Coronary artery (tissue), 2 donors: Measurements from ENCODE around the gene IGSF8.
A peak's percentile ranks its signal among the peaks of the same experiment; 100 is the strongest.

ENCODE experiments used
- DNase-seq: peaks from one replicate; pipeline ENCODE4 v3.0.0-alpha.2; 2017; ENCODE audit warnings: low spot score
- H3K27ac ChIP-seq, 2 donors: fragments of 200-600 bp; sonication (generic); one replicate each; pipeline ENCODE4 v1.5.1; 2016 to 2019
- H3K4me3 ChIP-seq: fragments of 200-600 bp; sonication (generic); 2 replicates; pipeline ENCODE4 v1.5.1; 2016; ENCODE audit warnings: mild to moderate bottlenecking, moderate library complexity
- CTCF ChIP-seq: fragments of 200-600 bp; sonication (generic); IDR thresholded peaks from one replicate; pipeline ENCODE4 v1.5.1; 2019; ENCODE audit warnings: antibody characterized with exemption

Gene IGSF8

DNA sequence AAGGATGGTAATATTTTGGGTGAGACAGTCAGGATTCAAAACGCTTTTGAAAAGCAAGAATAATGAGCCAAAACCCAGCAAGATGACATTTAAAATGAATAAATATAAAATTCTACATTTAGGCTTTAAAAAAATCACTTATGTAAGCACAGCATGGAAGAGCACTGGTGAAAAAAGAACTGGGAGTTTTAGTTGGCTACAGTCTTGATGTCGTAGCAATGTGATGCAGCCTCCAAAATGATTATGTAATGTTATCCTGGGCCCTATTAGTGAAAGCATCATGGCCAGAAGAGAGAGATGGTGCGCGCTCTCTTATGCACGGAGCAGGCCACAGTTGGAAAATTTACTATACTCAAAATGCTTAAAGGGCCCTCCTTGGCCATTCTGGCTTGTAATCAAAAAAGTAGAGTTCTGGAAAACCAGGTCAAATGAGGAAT lies 11.9 kb downstream of the IGSF8 start:
- H3K4me3 ChIP-seq = no peak overlapping the region
- no peak for DNase-seq
- no peak for TF ChIP-seq CTCF
- H3K27ac ChIP-seq = peak overlapping the region; percentile 81 to 87

- peak; percentile 83 for TF ChIP-seq CTCF
- H3K4me3 ChIP-seq = peak overlapping the region; percentile 15
- H3K27ac ChIP-seq = peak overlapping the region; percentile 81 to 87
- no peak for DNase-seq
Measured at GRCh38 chr1:160085686-160086455, 12.5 kb downstream of the IGSF8 start.

DNA sequence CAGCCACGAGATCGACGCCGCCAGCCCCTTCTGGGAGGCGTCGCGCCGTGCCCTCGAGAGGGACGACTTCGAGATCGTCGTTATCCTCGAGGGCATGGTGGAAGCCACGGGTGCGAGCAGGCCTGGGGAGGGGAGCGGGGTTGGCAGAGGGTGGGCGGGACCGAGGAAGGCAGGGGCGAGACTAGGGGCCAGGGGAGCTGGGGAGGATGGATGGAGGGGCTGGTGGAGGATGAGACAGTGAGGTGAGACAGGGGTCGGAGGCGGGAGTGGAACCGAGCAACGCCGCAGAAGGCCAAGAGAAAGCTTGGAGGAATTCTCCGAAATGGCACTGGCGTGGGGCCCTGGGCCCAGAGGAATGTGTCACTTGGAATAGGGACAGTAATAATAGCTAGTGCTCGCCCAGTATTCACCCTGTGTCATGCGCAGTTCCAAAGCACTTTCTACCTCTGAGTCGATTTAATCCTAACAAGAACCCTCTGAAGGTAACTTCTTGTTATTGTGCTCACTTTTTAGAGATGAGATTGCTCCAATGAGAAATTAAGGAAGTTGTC lies 13.6 kb downstream of the IGSF8 start:
- no peak for DNase-seq
- H3K27ac ChIP-seq = peak overlapping the region; percentile 81 to 87
- peak overlapping the region; percentile 48 for H3K4me3 ChIP-seq
- no peak for TF ChIP-seq CTCF

DNA sequence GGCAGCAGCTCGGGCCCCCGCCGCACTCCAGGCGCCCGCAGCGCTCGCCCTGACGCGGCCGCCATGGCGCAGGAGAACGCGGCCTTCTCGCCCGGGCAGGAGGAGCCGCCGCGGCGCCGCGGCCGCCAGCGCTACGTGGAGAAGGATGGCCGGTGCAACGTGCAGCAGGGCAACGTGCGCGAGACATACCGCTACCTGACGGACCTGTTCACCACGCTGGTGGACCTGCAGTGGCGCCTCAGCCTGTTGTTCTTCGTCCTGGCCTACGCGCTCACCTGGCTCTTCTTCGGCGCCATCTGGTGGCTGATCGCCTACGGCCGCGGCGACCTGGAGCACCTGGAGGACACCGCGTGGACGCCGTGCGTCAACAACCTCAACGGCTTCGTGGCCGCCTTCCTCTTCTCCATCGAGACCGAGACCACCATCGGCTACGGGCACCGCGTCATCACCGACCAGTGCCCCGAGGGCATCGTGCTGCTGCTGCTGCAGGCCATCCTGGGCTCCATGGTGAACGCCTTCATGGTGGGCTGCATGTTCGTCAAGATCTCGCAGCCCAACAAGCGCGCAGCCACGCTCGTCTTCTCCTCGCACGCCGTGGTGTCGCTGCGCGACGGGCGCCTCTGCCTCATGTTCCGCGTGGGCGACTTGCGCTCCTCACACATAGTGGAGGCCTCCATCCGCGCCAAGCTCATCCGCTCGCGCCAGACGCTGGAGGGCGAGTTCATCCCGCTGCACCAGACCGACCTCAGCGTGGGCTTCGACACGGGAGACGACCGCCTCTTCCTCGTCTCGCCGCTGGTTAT lies 14.2 kb downstream of the IGSF8 start:
- peak overlapping the region; percentile 48 for H3K4me3 ChIP-seq
- TF ChIP-seq CTCF = peak; percentile 18
- DNase-seq = no peak
- H3K27ac ChIP-seq = peak overlapping the region; percentile 81 to 87

DNA sequence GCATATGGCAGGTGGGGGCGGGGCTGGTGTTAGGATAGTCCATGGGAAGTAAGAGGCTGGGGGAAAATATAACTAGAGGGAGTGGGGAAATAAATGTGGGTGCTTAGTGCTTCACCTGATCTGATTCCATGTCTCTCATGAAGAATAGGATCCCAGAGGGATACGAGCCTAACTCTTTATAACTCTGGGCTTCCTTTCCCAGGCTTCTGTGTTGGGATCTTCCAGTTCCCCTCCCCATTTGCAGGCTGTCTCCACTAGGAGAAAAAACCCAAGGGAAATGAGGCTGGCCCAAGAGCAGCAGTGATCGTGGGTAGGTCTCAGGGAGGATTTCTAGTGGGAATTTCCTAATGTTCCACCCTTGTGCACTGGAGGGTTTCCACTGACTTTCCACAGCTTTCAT lies 15.5 kb downstream of the IGSF8 start:
- Histone ChIP-seq H3K27ac (no peak overlapping the region), H3K4me3 (no peak overlapping the region)
- no peak for DNase-seq
- TF ChIP-seq CTCF = no peak

GRCh38 chr1:160082487-160082886 lies 15.9 kb downstream of the IGSF8 start:
- H3K4me3 ChIP-seq = no peak overlapping the region
- no peak overlapping the region for H3K27ac ChIP-seq
- DNase-seq = no peak
- no peak for TF ChIP-seq CTCF
